Hepatocyte (in vitro differentiated cells): ENCODE measurements around the gene S100PBP. TPM values are rescaled to one million over a fixed set of nuclear protein-coding genes. Genes with fewer than 3 reads are reported as not detected.

Source experiments
- DNase-seq: peaks from one replicate; pipeline ENCODE4 v3.0.0-alpha.2; 2016; ENCODE audit warnings: low spot score
- H2AFZ ChIP-seq: fragments of 200-600 bp; sonication (generic); 2 replicates; pipeline ENCODE4 v1.6.0; 2016; ENCODE audit warnings: antibody characterized with exemption, mild to moderate bottlenecking
- H3K27ac ChIP-seq: fragments of 200-600 bp; sonication (generic); 2 replicates; pipeline ENCODE4 v1.5.1; 2016; ENCODE audit warnings: mild to moderate bottlenecking
- H3K27me3 ChIP-seq: fragments of 200-600 bp; sonication (generic); 2 replicates; pipeline ENCODE4 v1.6.1; 2016
- H3K36me3 ChIP-seq: fragments of 200-600 bp; sonication (generic); replicated peaks from 2 replicates; pipeline ENCODE4 v1.5.1; 2016; ENCODE audit warnings: low read depth; ENCODE audit not compliant: insufficient read depth
- H3K4me1 ChIP-seq: fragments of 200-600 bp; sonication (generic); 2 replicates; pipeline ENCODE4 v1.5.1; 2016; ENCODE audit warnings: mild to moderate bottlenecking, moderate library complexity; ENCODE audit not compliant: insufficient read depth
- H3K4me2 ChIP-seq: fragments of 200-600 bp; sonication (generic); 2 replicates; pipeline ENCODE4 v1.6.0; 2016
- H3K4me3 ChIP-seq: fragments of 200-600 bp; sonication (generic); 2 replicates; pipeline ENCODE4 v1.5.1; 2016; ENCODE audit warnings: mild to moderate bottlenecking
- H3K79me2 ChIP-seq: fragments of 200-600 bp; sonication (generic); 2 replicates; pipeline ENCODE4 v1.6.0; 2017; ENCODE audit warnings: mild to moderate bottlenecking
- H3K9me2 ChIP-seq: fragments of 200-600 bp; sonication (generic); replicated peaks from 2 replicates; pipeline ENCODE4 v1.6.0; 2017; ENCODE audit warnings: mild to moderate bottlenecking; ENCODE audit not compliant: insufficient read depth
- H3K9me3 ChIP-seq: fragments of 200-600 bp; sonication (generic); 2 replicates; pipeline ENCODE4 v1.5.1; 2016; ENCODE audit warnings: low read depth, mild to moderate bottlenecking
- H4K20me1 ChIP-seq: fragments of 200-600 bp; sonication (generic); 2 replicates; pipeline ENCODE4 v1.6.0; 2016; ENCODE audit warnings: mild to moderate bottlenecking; ENCODE audit not compliant: insufficient read depth, poor library complexity, severe bottlenecking
- CTCF ChIP-seq: fragments of 200-600 bp; sonication (generic); IDR thresholded peaks from 2 replicates; pipeline ENCODE4 v1.5.1; 2016; ENCODE audit warnings: antibody characterized with exemption, mild to moderate bottlenecking; ENCODE audit not compliant: poor library complexity
- EZH2 ChIP-seq: fragments of 200-600 bp; sonication (generic); IDR thresholded peaks from 2 replicates; pipeline ENCODE4 v1.6.1; 2016; ENCODE audit warnings: antibody characterized with exemption, mild to moderate bottlenecking, borderline replicate concordance
- EZH2phosphoT487 ChIP-seq: fragments of 200-600 bp; sonication (generic); IDR thresholded peaks from one replicate; pipeline ENCODE4 v1.6.1; 2018; ENCODE audit warnings: antibody characterized with exemption, mild to moderate bottlenecking, low read depth, moderate library complexity; ENCODE audit not compliant: unreplicated experiment, severe bottlenecking
- WGBS: methylation state at CpG from one replicate; pipeline ENCODE4 v1.1.6; 2016; ENCODE audit warnings: low lambda C conversion rate; ENCODE audit errors: missing lambda C conversion rate; 5-methylcytosine and 5-hydroxymethylcytosine counted together
- polyA plus RNA-seq: library from polyadenylated mRNA; unstranded; fragments of >200 nt; fragmentation: Nextera tagmentation; extraction: Ambion mirVana; gene quantifications from 2 replicates; pipeline ENCODE4 v1.2.1, GENCODE V29; 2016
- total RNA-seq: library from RNA; depleted of rRNA; stranded (reverse); fragments of >200 nt; gene quantifications from 2 replicates; pipeline ENCODE4 v1.2.3, GENCODE V29; 2014

S100PBP gene
- total and polyA plus RNA-seq, 2 experiments from 2014 or later: 10.7 to 41.5 TPM

DNA sequence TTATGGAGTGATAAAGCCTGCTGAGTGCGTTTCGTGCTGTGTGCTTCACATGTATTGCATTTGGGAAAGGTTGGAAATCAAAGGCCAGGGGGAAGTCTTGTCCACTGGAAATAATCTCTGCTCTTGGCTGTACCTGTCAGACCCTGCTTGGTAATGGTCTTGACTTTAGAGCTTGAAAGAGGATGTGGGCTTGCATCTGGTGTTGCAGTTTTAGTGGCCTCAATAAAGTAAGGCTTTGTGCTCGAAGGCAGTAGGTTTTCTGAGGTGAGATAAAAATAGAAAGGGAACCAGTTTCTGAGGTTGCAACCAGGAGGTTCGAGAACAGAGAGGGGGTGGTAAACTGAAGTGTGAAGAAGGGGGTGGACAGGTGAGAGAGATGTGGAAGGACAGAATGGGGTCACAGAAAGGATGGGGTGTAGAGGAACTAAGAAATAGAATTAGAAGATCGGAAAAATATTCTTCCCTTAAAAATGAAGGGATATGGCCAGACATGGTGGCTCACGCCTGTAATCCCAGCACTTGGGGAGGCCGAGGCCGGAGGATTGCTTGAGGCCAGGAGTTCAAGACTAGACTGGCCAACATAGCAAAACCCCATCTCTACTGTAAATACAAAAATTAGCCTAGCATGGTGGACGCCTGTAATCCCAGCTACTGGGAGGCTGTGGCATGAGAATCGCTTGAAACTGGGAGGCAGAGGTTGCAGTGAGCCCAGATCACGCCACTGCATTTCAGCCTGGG, 1.5 kb downstream of the S100PBP start:
- Histone ChIP-seq H4K20me1 (peaks cover 15% of the 10 kb centered on the region), H3K4me3 (peak overlapping the region; percentile 56), H2AFZ (peak overlapping the region; percentile 38), H3K9me3 (no peaks in the 10 kb centered on the region), H3K4me2 (peak overlapping the region; percentile 82), H3K36me3 (no peaks in the 10 kb centered on the region), H3K4me1 (peaks cover 31% of the 10 kb centered on the region), H3K9me2 (no peaks in the 10 kb centered on the region), H3K79me2 (peaks cover 74% of the 10 kb centered on the region), H3K27me3 (no peaks in the 10 kb centered on the region), H3K27ac (peak overlapping the region; percentile 95)
- 70% methylated on average over 11 of the region's 11 CpGs for WGBS
- TF ChIP-seq EZH2phosphoT487 (no peak), EZH2 (no peak), CTCF (no peak)
- DNase-seq: no peak

DNA sequence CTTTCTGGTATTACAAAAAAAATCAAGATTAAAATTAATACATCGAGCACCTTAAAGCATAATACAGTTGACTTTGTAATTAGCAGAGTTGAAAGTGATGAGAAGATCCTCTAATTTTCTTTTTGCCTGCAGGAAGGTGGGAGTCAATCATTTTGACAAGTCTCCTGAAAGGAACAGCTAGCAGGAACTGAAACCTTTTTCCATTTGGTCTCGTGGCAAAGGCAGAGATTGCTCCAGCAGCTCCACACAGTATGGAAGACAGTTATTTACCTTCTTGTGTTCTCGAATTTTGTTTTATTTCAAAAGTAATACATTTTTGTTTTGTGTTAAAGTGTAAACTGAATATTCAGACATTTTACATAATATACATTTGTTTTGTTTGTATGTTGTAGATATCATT, 7.7 kb downstream of the S100PBP start:
- Histone ChIP-seq H3K4me2 (no peak overlapping the region), H3K9me3 (no peaks in the 10 kb centered on the region), H3K9me2 (no peaks in the 10 kb centered on the region), H3K4me3 (no peak overlapping the region), H2AFZ (no peak overlapping the region), H3K27ac (no peak overlapping the region), H3K36me3 (no peaks in the 10 kb centered on the region), H3K79me2 (peaks cover 29% of the 10 kb centered on the region), H4K20me1 (no peaks in the 10 kb centered on the region), H3K27me3 (no peaks in the 10 kb centered on the region), H3K4me1 (no peaks in the 10 kb centered on the region)
- WGBS: 83% methylated on average over 3 of the region's 3 CpGs
- TF ChIP-seq EZH2 (no peak), CTCF (no peak), EZH2phosphoT487 (no peak)
- DNase-seq: no peak

DNA sequence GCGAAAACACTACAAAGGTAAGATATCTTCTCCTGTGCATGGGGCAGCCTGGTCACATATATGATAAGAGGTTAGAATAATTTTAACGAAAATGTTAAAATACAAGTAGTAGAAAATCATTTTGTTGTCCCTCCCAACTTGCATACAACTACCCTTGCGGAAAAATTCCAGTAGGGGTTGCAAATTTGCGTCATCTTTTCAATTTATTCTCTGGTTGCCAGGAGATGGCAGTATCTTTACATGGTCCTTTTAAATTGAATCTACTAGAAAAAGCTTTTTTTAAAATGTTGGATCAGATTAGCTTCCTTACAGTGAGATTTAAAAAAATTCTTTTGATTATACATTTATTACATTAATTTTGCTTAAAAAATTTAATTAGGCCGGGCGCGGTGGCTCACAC, 10.9 kb downstream of the S100PBP start:
- Histone ChIP-seq H3K27ac (no peak overlapping the region), H3K9me3 (no peaks in the 10 kb centered on the region), H2AFZ (no peak overlapping the region), H3K27me3 (no peaks in the 10 kb centered on the region), H3K4me3 (no peak overlapping the region), H3K36me3 (no peaks in the 10 kb centered on the region), H3K4me1 (no peaks in the 10 kb centered on the region), H3K9me2 (no peaks in the 10 kb centered on the region), H3K4me2 (no peak overlapping the region), H3K79me2 (peaks cover 3% of the 10 kb centered on the region), H4K20me1 (no peaks in the 10 kb centered on the region)
- 95% methylated on average over 7 of the region's 7 CpGs for WGBS
- no peak for TF ChIP-seq EZH2
- TF ChIP-seq CTCF: peak; percentile 50
- peak; percentile 21 for DNase-seq
